GM18870 (cell line): Measurements from ENCODE around the gene JAKMIP3.

Experiments used
- ATAC-seq: cut with Tn5 transposase; IDR thresholded peaks from one replicate; pipeline ENCODE4 v1.9.1; 2021; ENCODE audit warnings: moderate library complexity; ENCODE audit not compliant: unreplicated experiment

The JAKMIP3 gene

DNA sequence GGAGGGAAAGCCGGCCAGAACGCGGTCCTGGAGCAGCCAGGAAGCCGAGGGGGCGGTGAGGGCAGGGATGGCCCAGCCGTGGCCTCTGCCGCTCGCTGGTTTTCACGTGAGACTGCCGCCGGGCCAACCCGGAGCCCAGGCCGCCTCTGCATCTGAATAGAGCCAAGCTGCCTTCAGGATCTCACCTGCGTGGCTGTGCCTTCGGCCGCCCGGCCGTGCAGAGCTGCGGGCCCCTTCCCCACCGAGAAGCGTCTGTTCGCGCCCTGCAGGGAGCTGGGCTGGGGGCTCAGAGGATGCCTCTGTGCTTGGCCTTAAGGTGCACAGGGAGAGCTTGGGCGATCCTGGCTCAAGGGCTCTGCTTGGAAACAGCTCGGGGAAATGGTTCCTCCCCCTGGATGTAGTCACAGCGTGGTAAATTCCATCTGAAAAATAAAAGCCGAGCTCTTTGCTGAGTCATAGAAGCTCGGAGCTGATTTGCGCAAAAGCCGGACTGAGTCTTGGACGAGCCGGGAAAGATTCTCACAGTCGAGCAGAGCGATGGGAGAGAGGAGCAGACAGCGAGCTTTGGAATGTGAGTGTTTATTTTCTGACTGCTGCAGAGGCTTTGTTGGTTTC lies at the start of gene JAKMIP3:
JAKMIP3 (plus strand) TSS at position 456 of the 615 bp plus-strand sequence. CDS start 38,863 bp downstream, outside the sequence.
- ATAC-seq = no peak

DNA sequence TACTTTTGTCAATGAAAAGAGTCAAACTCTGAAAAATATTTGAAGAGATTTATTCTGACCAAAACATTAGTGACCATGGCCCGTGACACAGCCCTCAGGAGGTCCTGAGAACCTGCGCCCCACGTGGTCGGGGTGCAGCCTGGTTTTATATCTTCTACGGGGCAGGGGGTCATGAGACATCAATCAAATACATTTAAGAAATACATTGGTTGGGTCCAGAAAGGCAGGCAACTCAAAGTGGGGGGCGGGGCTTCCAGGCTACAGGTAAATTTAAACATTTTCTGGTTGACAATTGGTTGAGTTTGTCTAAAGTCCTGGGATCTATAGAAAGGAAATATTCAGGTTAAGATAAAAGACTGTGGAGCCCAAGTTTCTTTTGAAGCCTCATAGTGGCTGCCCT lies 49.2 kb upstream of the JAKMIP3 start:
- ATAC-seq = no peak

DNA sequence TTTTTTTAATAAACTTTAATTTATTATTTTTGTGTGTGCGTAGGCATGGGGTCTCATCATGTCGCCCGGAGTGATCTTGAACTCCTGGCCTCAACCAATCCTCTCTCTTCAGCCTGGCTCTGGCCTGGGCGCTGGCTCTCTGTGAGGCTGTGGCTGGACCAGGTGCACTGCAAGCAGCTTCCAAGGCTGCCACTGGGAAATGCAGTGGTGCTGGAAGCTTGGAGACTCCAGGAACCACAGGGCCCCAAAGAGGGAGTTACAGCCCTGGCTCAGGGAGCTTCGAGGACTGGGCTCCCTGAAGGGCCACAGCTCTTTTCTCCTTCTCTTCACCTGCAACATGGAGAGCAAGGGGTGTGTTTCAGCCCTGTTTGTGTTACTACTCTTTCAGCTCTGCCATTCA lies 47.3 kb upstream of the JAKMIP3 start:
- ATAC-seq = no peak

DNA sequence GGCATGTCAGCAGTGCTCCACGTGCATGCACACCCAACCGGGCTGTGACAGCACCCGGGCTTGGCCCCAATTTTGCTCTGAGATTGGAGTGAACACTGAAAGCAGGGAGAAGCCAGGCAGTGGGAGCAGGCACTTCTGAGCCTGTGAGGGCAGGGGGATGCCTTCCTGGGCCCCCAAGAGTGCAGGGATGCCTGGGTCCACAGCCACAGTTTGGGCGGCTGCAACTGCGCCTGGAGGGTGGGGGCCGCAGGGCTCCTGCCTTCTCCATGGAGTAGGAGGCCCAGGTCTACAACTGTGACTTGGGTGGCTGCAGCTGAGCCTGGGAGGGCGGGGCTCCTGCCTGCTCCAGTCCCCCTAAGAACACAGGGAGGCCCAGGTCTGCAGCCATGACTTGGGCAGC lies 46.4 kb upstream of the JAKMIP3 start:
- ATAC-seq = no peak

DNA sequence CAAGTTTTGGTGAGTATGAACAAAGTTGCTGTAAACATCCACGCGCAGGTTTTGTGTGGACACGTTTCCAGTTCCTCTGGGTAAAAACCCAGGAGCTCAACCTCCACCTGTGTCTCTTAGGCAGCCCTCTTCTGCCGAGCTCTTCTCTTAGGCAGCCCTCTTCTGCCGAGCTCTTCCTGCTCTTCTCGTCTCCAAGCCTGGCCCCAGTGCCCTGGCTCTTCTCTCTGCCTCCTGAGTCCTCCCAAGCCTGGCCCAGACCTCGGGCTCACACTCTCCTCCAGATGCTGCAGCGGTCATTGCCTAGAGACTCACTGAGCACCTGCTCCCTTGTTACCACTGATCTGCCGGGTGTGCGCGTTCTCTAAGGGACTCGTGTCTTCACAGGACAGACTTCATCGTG lies 45.3 kb upstream of the JAKMIP3 start:
- ATAC-seq = no peak

DNA sequence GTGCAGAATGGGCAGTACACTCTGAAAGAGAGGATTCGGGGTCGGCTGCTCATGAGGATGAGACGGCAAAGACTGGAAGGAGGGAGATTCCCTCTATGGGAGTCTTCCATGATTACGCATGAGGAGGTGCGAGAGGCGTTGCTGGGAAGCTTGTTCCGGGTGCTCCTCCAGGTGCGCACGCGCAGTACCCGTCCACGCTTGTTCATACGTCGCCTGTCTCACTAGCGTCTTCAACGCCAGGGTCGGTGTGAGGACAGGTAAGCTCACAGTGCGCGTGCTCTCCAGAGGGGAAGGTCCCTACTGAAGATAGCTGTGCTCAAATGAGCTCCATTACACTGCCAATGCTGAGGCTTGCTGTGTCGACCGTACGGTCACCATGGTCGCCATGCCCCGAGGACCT lies 44.7 kb upstream of the JAKMIP3 start:
- ATAC-seq = no peak

DNA sequence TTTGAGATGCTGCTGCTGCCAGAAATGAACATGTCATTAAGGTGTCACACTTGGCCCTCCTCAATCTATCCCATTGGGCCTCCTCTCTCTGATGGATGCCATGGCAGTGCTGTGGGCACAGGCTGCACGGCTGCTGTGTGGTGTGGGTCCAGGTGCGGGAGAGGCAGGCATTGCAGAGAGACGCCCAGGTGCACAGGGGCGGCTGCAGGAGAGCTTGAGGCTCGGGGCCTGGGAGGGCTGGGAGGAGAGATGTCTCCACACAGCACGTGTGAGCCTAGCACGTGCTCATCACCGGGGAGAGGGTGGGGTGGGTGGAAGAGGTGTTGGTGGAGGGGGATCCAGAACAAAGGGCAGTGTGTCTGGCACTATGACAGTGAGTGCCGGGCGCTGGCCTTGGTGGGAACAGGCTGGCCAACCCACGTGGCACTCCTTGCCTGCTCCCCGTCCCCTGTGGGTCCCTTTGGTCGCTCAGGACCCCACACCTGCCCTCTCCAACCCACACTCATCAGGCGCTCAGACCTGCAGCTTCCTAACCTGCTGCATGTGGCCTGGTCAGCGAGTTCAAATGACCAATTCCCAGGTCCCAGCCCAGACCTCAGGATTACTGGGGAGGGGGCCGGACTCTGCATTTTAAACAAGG lies 44.1 kb upstream of the JAKMIP3 start:
- no peak for ATAC-seq

DNA sequence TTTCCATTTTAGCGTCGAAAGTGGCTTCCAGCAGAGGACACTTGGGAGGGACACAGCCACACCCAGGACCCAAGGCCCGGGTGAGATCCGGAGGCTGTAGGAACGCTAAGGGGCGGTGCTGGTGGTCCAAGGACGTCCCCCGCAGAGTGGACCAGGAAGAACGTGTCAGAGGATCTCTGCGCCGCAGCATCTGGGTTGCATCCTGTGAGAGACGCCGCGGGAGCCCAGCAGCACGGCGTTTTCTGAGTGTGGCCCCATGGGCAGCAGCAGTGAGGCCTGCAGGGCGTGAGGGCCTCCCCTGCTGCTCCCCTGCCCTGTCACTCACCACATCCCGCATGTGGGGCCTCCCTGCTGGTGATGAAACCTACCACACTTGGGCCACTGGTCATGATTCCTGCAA lies 43.5 kb upstream of the JAKMIP3 start:
- ATAC-seq = no peak

DNA sequence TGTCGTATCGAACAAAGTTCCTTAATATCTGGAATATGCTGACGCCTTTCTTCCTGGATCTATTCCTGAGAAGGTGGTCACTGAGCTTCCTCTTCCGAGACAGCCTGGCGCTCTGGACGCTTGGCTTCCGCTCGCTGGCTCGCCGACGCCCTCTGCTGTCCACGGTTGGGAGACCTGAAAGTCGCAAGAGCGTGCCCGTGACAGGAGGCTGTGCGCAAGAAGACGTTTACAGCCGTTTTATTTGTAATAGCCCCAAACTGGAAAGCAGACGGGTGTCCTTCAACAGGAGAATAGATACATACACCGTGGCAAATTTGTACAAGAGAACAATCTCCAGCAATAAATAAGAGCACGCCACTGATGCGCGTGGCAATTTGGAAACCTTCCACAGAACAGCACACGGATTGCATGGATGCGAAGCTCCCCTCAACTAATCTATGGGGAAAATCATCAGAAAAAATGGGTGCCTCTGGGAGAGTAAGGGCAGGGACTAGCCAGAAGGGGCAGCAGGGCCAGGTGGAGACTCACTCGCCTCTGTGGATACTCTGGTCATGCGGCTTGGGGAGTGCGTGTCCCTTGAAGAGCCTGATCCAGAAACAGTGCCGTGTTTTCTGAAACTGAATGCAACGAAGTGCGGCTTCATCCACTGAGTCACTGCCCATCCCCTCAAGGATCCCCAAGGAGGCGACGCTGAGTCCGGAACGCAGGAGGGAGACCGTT lies 42.5 kb upstream of the JAKMIP3 start:
- ATAC-seq = no peak

DNA sequence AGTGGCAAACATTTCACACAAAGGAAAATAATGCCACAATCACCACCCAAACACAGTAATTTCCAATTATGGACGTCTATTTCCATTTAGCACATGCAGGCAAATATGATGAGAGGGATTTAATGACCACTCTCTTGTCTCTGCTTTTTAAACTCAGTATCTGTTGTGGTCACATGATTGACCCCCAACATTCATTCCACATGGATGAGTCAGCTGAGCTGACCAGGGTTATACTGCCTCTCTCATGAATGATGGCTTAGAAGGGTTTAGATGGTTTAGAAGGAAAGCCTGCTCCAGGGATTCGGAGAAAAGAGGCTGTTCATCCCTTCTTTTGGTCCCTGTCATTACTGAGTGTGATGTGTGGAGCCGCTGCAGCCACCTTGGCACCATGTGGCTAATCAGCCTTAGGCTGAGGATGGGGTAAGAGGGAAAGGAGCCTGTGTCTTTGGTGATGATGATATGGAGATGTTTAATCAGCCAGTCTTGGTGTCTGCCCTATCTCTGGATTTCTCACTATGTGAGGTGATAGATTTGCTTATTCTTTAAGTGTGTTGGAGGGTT lies 38.2 kb upstream of the JAKMIP3 start:
- ATAC-seq = no peak

DNA sequence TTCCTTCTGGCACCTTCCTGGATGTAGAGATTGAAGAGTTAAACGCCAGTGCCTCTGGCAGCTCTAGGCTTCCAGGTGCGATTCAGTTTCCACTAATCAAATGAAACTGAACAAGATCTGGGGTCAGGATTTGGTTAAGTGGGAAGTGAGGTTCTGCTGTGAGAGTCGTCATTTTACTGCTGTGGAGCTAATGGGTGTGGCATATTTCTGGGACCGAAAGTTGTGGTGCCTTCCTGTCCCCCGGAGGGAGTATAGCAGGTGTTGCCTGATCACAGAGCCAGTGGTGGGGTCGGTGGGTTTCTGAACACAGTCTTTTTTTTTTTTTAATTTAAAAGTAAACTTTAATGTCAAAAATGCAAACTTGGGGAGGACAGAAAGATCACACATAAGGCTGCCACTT lies 37.0 kb upstream of the JAKMIP3 start:
- ATAC-seq = no peak

DNA sequence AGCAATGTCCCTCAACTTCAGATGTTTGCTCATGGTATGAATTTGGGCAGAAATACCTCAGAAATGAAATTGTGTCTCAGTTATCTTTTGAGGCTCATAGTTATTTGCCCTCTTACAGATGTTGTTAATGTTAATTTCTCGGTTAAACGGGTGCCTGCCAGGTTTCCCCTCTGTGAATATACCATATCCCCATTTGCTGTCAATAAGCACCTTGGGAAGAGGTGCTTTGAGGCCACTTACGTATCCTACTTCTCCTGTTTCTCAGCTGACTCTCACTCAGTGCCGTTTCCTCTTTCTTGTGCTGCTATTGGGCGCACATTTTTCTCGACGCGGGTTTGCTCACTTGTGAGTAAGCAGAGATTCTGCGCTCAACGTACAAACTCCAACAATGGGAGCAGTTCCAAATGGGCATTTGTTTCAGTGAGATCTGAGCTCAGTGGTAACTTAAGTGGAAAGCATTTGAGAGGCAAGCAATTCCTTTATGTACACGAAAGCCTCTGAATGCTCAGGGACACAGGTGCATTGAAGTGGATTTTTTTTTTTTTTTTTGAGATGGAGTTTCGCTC lies 34.8 kb upstream of the JAKMIP3 start:
- no peak for ATAC-seq

DNA sequence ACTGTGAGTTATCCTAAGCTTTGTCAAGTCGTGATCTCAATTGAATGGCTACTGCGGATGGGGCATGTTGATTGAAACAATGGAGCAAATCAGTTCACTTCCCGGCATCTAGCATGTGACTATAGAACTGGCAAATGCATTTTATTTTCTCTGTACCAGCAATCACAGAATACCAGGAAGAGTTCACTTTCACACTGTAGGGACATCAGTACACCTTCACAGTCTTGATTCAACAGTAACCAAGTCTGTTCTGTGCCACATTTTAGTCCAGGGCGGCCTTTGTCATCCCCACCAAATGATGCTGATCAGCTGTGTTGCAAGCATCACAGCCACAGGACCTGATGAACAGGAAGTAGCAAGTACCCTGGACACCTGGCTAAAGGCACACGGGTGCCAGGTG lies 32.1 kb upstream of the JAKMIP3 start:
- no peak for ATAC-seq

DNA sequence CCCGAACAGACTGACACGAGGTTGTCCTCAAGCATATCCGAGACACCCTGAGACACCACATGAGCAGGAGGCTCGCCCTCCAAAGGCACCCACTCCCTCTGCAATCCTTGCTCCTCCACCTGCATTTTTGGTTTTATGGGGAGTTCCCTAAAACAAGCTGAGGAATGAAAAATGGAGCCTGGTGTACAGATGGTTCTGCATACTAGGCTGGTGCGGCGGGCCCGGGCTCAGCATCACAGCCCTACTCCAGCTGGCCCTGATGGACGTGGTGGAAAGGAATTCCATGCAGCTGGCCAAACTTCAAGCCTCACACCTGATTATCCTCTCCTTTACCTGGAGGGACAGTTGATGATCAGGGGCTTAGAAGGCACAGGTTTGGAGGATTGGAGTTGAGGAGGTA lies 30.3 kb upstream of the JAKMIP3 start:
- no peak for ATAC-seq

DNA sequence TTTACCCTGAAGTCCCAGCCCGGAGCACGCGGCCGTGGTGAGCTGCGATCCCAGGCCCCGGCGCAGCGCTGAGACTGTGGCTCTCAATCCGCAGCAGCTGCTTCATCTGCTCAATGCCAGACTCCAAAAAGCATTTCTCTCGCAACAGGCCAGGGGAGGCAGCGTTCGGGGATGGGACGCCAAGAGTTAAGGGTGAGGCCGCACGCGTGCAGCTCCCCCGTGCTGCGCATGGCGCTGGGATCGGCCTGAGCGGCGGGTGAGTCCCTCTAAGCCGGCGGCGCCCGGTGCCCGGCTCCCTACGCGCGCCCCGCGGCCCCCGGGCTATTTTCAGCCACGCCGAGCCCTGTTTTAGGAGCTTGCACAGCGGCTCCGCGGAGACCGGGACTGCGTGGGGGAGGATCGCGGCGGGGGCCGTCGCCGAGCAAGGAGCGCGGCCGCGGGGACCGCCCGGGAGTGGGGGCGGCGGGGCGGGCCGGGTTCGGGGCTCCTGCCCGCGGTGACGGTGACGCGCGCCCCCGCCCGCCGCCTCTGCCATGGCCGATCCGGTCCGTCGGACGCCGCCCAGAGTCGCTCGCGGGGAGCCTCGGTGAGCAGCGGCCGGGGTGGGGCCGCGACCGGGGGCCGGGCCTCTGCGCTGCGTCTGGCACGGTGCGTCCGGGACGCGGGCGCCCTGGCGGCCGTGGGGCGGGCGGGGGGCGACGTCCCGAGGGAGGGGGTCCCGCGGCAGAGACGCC lies 29.4 kb upstream of the JAKMIP3 start:
- no peak for ATAC-seq

DNA sequence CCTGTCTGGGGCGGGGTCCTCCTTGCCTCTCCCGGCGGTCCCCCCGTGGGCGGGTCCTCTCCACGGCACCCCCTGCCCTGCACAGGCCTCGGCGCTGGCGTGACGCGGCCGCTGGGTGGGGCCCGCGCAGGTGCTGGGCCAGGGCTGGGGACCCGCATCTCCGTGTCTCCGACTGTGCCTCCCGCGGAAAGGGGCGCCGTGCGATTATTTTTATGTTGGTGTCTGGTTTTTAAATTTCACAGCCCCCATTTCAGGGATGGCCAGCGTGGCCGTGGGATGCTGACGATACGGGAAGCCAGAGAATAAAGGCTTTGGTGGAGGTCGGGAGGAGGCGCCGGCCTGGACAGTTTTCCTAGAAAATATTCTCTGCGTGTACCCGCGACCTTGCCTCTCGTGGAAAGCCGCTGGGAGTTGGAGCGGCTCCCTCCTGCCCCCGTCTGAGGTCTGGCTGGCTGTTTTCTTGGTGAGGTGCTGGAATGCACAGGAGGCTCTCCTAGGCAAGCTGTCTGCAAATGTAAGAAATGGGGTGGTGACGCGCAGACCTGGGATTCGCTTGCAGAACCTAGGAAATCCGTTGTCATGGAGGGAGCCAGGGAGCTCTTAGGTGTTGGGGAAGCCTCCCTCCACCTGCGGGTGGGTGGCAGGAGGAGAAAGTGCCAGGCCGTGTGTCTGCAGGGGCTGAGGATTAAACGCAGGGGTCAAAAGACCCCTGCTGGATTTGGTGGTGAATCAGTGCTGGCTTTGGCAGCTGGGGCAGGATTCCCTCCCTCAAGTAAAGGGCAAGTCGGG lies 28.7 kb upstream of the JAKMIP3 start:
- no peak for ATAC-seq

DNA sequence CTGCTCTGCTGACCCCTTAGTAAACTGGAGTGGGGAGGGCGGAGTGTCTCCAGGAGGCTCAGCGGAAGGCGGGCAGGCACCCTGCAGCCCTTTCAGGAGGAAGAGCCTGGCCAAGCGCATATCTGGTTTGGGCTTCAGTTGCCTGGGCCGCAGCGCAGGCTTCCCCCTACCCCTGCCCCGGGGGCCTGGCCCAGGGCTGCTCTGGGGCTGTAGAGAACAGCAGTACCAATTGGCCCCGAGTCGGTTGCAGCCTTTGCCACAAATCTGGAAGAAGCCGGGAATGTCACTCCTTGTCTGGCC lies 28.1 kb upstream of the JAKMIP3 start:
- ATAC-seq = no peak

DNA sequence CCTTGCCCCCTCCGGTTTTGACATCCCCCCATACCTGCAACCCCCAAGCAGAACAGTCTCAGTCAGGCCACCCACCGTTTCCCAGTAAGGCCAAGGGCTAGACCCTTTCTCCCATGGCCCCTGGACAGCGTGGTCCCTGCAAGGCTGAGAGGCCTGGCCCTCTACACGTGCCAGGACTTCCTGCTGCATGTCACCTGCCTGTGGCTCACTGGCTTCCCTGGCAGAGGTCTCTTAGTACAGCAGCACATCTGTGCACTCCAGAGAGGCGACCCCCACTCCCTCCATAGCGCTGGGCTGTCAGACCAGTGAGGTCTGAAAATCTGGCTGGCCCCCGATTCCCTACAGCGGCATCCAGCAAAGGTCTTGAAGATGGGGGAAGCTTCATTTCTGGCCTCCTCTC lies 26.4 kb upstream of the JAKMIP3 start:
- no peak for ATAC-seq

DNA sequence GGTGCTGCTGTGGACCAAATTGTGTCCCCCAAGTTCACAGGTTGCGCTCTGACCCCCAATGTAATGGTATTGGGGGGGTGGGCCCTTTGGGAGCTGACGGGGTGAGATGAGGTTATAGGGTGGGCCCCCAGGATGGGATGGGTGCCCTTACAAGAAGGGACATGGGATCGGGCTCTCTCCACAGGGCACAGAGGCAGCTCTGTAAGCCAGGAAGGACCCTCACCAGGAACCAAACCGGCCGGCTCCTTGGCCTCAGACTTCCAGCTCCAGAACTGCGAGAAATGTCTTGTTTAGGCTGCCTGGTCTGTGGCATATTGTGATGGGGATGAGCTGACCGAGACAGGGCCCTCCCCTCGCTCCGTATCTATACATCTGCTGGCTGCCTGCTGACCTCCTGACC lies 25.7 kb upstream of the JAKMIP3 start:
- ATAC-seq = no peak

DNA sequence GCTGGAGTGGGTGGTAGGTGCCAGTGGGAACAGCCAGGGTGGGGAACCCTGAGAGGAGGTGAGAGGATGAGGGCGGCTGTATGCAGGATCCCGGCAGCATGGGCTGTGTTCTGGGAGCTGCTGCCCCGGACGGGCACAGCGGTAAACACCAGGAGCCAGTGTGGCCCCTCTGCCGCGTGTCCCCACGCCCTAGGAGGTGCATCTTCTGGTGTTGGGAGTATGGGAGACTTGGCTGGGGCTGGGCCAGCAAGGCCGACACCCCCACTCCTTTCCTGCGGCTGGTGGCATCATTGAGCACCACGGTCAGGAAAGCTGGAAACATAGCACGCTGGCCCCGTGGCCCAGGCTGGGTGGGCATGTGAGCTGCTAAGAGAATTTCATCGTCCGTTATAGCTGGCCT lies 24.4 kb upstream of the JAKMIP3 start:
- no peak for ATAC-seq
